GM19023 (cell line): ENCODE data around the gene TMC4.
"Not testable (repeated sequence)": the region's sequence is repeated elsewhere in the genome, so short reads cannot be mapped to it uniquely, and the experiment has no call there.

Experiments
- ATAC-seq: cut with Tn5 transposase; IDR thresholded peaks from one replicate; pipeline ENCODE4 v1.9.1; 2021; ENCODE audit warnings: mild to moderate bottlenecking, moderate library complexity; ENCODE audit not compliant: unreplicated experiment

TMC4 gene

GRCh38 chr19:54204767-54205468 lies 32.0 kb upstream of the TMC4 start:
- no peak for ATAC-seq

GRCh38 chr19:54203151-54203611 lies 30.2 kb upstream of the TMC4 start:
- ATAC-seq, result no peak

- no peak for ATAC-seq
Observed at GRCh38 chr19:54201980-54202379, 29.0 kb upstream of the TMC4 start.

GRCh38 chr19:54201172-54201701 lies 28.3 kb upstream of the TMC4 start:
- no peak for ATAC-seq

GRCh38 chr19:54199401-54199800 lies 26.4 kb upstream of the TMC4 start:
- ATAC-seq, result no peak

GRCh38 chr19:54197121-54197520 lies 24.2 kb upstream of the TMC4 start:
- no peak for ATAC-seq

GRCh38 chr19:54196536-54196935 lies 23.6 kb upstream of the TMC4 start:
- no peak for ATAC-seq

GRCh38 chr19:54194463-54194862 lies 21.5 kb upstream of the TMC4 start:
- not testable (repeated sequence) for ATAC-seq

GRCh38 chr19:54193011-54193410 lies 20.1 kb upstream of the TMC4 start:
- no peak for ATAC-seq

- no peak for ATAC-seq
Observed at GRCh38 chr19:54191811-54192453, 19.0 kb upstream of the TMC4 start.

- peak; percentile 30 for ATAC-seq
Observed at GRCh38 chr19:54191011-54191810, 18.3 kb upstream of the TMC4 start, which contains the start of gene TSEN34. Gene TSEN34 (plus strand): TSS chr19:54191308. CDS start chr19:54191365, 57 bp downstream.

- peak; percentile 42 for ATAC-seq
Observed at GRCh38 chr19:54190503-54191010, 17.6 kb upstream of the TMC4 start.

GRCh38 chr19:54189735-54190502 lies 17.0 kb upstream of the TMC4 start:
- ATAC-seq, result peak; percentile 49

GRCh38 chr19:54189145-54189734 lies 16.3 kb upstream of the TMC4 start, which contains the start of gene MBOAT7:
Gene MBOAT7 (minus strand): TSS chr19:54189580. CDS start chr19:54188508, 1,072 bp downstream.
- peak; percentile 18 for ATAC-seq

- ATAC-seq, result no peak
Observed at GRCh38 chr19:54188215-54188871, 15.4 kb upstream of the TMC4 start.

GRCh38 chr19:54186934-54187381 lies 14.0 kb upstream of the TMC4 start:
- ATAC-seq, result no peak

- ATAC-seq, result no peak
Observed at GRCh38 chr19:54186351-54186750, 13.4 kb upstream of the TMC4 start.

GRCh38 chr19:54183431-54183830 lies 10.5 kb upstream of the TMC4 start:
- ATAC-seq, result no peak

- ATAC-seq, result not testable (repeated sequence)
Observed at GRCh38 chr19:54181894-54182293, 8.9 kb upstream of the TMC4 start.
